K562 (cell line): Measurements from ENCODE around the gene TCEA3. TPM values are rescaled to one million over a fixed set of nuclear protein-coding genes. Genes with fewer than 3 reads are reported as not detected.
A peak's percentile ranks its signal among the peaks of the same experiment; 100 is the strongest.

Source experiments
- E2F3 ChIP-seq: fragments of 250-450 bp; sonication (Bioruptor Pico); IDR thresholded peaks from 2 replicates; pipeline ENCODE4 v1.4.0; 2020; ENCODE audit warnings: mild to moderate bottlenecking
- HNRNPK ChIP-seq: fragments of 200-400 bp; formaldehyde crosslinking; IDR thresholded peaks from one replicate; pipeline ENCODE4 v1.6.1; 2018; ENCODE audit warnings: mild to moderate bottlenecking, low read depth, low read length; ENCODE audit not compliant: poor library complexity, severe bottlenecking
- ILF3 ChIP-seq: fragments of 450-650 bp; IDR thresholded peaks from 2 replicates; pipeline ENCODE4 v1.6.1; 2018; ENCODE audit warnings: antibody characterized with exemption, mild to moderate bottlenecking, moderate library complexity, borderline replicate concordance
- KAT7 ChIP-seq: sonication (generic); formaldehyde crosslinking; IDR thresholded peaks from 2 replicates; pipeline ENCODE4 v1.8.0; 2022; ENCODE audit warnings: missing genetic modification reagents, mild to moderate bottlenecking, borderline replicate concordance
- MEF2A ChIP-seq: IDR thresholded peaks from 2 replicates; pipeline ENCODE4 v1.6.1; 2011; ENCODE audit warnings: low read depth, mild to moderate bottlenecking, low read length, moderate library complexity; ENCODE audit not compliant: control insufficient read depth
- NELFE ChIP-seq: IDR thresholded peaks from 2 replicates; pipeline ENCODE4 v1.6.1; 2011; ENCODE audit warnings: mild to moderate bottlenecking; ENCODE audit not compliant: insufficient read depth, insufficient read length
- RAD21 ChIP-seq, 2 experiments: fragments of 250-450 bp in 1 of 2; fragments of 450-650 bp in 1 of 2; sonication (Bioruptor Pico) in 1 of 2; formaldehyde crosslinking in 1 of 2; IDR thresholded peaks in 1 of 2; conservative IDR thresholded peaks in 1 of 2; 2 replicates each; pipeline versions ENCODE4 v1.4.0 to v1.8.0; 2020 to 2022; ENCODE audit warnings: mild to moderate bottlenecking in 2 of 2, moderate library complexity in 1 of 2
- SLC30A9 ChIP-seq: fragments of 250-450 bp; sonication (Bioruptor Pico); IDR thresholded peaks from 2 replicates; pipeline ENCODE4 v1.8.0; 2022; ENCODE audit warnings: mild to moderate bottlenecking, moderate library complexity
- ZNF354B ChIP-seq: fragments of 250-450 bp; sonication (Bioruptor Pico); IDR thresholded peaks from 2 replicates; pipeline ENCODE4 v1.4.0; 2020
- ZNF764 ChIP-seq: fragments of 250-450 bp; sonication (Bioruptor Pico); IDR thresholded peaks from 2 replicates; pipeline ENCODE4 v1.4.0; 2020; ENCODE audit warnings: low read depth, mild to moderate bottlenecking, moderate library complexity
- ZNF79 ChIP-seq: fragments of 250-450 bp; sonication (Bioruptor Pico); IDR thresholded peaks from 2 replicates; pipeline ENCODE4 v1.4.0; 2020; ENCODE audit warnings: low read depth, mild to moderate bottlenecking, moderate library complexity
- polyA plus RNA-seq, 8 experiments: library from polyadenylated mRNA; depleted of rRNA in 4 of 8; stranded (reverse) in 5 of 8; unstranded in 3 of 8; fragments of >200 nt; fragmentation: Nextera tagmentation in 2 of 8; fragmentation: Illumina TruSeq in 1 of 8; extraction: Ambion mirVana in 2 of 8; extraction: Trizol in 1 of 8; gene quantifications; 2 replicates each; pipeline versions ENCODE4 v1.2.1 to v1.2.3, GENCODE V29; 2011 to 2014; ENCODE audit warnings: inconsistent platforms in 1 of 8, missing spikeins in 1 of 8
- total RNA-seq, 7 experiments: library from RNA; depleted of rRNA in 6 of 7; stranded (reverse); fragments of >200 nt in 6 of 7; fragmentation: Illumina TruSeq in 2 of 7; extraction: Trizol in 2 of 7; gene quantifications; 2 replicates each; pipeline versions ENCODE4 v1.2.1 to v1.2.3, GENCODE V29; 2011 to 2021; ENCODE audit warnings: low replicate concordance in 1 of 7
- TF ChIP-seq, protein P1 (sequence below): fragments of 250-450 bp; sonication (Bioruptor Pico); IDR thresholded peaks from 2 replicates; pipeline ENCODE4 v1.8.0; 2022; ENCODE audit warnings: moderate library complexity, mild to moderate bottlenecking, inconsistent platforms
- TF ChIP-seq, protein P2 (sequence below), 2 experiments: IDR thresholded peaks; 2 replicates each; pipeline ENCODE4 v1.6.1; 2011; ENCODE audit warnings: borderline replicate concordance in 1 of 2, control low read depth in 1 of 2, low read depth in 1 of 2, low read length in 1 of 2, mild to moderate bottlenecking in 1 of 2, mixed read lengths in 1 of 2, moderate library complexity in 1 of 2; ENCODE audit not compliant: insufficient read depth in 1 of 2, insufficient read length in 1 of 2, poor library complexity in 1 of 2, severe bottlenecking in 1 of 2; ENCODE audit errors: extremely low read depth in 1 of 2
- TF ChIP-seq, protein P3 (sequence below): fragments of 450-650 bp; IDR thresholded peaks from 2 replicates; pipeline ENCODE4 v1.6.1; 2018; ENCODE audit not compliant: partially characterized antibody
- TF ChIP-seq, protein P4 (sequence below), 2 experiments: IDR thresholded peaks in 1 of 2; conservative IDR thresholded peaks in 1 of 2; 2 replicates each; pipeline ENCODE4 v1.6.1; 2016; ENCODE audit warnings: low read depth in 2 of 2, mild to moderate bottlenecking in 1 of 2, missing compliant biosample characterization in 1 of 2, missing genetic modification characterization in 1 of 2, moderate library complexity in 1 of 2

TCEA3 gene
- total and polyA plus RNA-seq, 9 of the 15 experiments (the other 6 are each of a cell fraction or from before 2014, with no cell fraction given), result 0.03 to 0.55 (median 0.36) TPM

DNA sequence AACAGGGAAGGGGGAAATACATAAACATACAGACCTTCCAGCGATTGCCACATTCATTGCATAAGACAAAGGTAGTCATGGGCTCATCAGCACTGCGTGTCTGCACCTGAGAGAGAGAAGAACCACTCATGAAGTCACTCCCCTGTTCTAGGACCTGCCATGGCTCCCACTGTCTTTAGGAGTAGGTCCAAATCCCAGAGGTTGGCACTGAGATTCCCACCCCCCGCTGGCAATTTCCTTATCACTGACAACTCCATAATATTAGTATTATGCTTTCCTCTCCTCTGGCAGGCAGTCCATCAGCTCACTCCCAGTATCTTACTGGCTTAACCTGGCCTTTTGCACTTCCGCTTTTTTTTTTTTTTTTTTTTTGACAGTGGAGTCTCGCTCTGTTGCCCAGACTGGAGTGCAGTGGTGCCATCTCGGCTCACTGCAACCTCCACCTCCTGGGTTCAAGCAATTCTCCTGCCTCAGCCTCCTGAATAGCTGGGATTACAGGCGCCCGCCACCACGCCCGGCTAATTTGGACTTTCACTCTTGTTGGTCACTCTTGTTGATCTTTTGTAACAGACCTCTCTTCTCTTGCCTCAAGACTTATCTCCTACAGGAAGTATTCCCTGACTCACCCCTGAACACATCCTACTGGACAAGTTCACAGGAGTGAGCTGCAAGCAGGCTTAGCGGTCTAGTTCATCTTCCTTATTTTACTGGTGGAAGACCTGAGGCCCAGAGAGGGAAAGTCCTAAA, 40.1 kb downstream of the TCEA3 start (continued):
- TF ChIP-seq KAT7 (CRISPR knock-in tag), result no peak
- TF ChIP-seq RAD21 (CRISPR knock-in tag; conservative IDR thresholded peaks at IDR 0.05 in 1 of 2, IDR thresholded peaks at IDR 0.05 in 1 of 2), result no peak; a peak in 1 of 4 replicates
- no peak for TF ChIP-seq ZNF354B (CRISPR knock-in tag)
- no peak for TF ChIP-seq NELFE
- TF ChIP-seq ZNF764 (CRISPR knock-in tag), result no peak
- TF ChIP-seq, protein P1, sequence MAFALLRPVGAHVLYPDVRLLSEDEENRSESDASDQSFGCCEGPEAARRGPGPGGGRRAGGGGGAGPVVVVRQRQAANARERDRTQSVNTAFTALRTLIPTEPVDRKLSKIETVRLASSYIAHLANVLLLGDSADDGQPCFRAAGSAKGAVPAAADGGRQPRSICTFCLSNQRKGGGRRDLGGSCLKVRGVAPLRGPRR (CRISPR knock-in tag), result no peak
- TF ChIP-seq, protein P2, sequence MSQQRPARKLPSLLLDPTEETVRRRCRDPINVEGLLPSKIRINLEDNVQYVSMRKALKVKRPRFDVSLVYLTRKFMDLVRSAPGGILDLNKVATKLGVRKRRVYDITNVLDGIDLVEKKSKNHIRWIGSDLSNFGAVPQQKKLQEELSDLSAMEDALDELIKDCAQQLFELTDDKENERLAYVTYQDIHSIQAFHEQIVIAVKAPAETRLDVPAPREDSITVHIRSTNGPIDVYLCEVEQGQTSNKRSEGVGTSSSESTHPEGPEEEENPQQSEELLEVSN (IDR thresholded peaks at IDR 0.05; ENCODE audit: borderline replicate concordance in 1 of 2, extremely low read depth in 1 of 2, insufficient read depth in 1 of 2, insufficient read length in 1 of 2, low read depth in 1 of 2, low read length in 1 of 2, poor library complexity in 1 of 2, severe bottlenecking in 1 of 2), result no peak
- no peak for TF ChIP-seq ILF3
- TF ChIP-seq SLC30A9 (CRISPR knock-in tag), result no peak
- TF ChIP-seq HNRNPK, result no peak
- TF ChIP-seq E2F3 (CRISPR knock-in tag), result no peak
- TF ChIP-seq, protein P3, sequence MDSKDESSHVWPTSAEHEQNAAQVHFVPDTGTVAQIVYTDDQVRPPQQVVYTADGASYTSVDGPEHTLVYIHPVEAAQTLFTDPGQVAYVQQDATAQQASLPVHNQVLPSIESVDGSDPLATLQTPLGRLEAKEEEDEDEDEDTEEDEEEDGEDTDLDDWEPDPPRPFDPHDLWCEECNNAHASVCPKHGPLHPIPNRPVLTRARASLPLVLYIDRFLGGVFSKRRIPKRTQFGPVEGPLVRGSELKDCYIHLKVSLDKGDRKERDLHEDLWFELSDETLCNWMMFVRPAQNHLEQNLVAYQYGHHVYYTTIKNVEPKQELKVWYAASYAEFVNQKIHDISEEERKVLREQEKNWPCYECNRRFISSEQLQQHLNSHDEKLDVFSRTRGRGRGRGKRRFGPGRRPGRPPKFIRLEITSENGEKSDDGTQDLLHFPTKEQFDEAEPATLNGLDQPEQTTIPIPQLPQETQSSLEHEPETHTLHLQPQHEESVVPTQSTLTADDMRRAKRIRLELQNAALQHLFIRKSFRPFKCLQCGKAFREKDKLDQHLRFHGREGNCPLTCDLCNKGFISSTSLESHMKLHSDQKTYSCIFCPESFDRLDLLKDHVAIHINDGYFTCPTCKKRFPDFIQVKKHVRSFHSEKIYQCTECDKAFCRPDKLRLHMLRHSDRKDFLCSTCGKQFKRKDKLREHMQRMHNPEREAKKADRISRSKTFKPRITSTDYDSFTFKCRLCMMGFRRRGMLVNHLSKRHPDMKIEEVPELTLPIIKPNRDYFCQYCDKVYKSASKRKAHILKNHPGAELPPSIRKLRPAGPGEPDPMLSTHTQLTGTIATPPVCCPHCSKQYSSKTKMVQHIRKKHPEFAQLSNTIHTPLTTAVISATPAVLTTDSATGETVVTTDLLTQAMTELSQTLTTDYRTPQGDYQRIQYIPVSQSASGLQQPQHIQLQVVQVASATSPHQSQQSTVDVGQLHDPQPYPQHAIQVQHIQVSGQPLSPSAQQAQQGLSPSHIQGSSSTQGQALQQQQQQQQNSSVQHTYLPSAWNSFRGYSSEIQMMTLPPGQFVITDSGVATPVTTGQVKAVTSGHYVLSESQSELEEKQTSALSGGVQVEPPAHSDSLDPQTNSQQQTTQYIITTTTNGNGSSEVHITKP, result no peak
- no peak for TF ChIP-seq MEF2A
- TF ChIP-seq, protein P4, sequence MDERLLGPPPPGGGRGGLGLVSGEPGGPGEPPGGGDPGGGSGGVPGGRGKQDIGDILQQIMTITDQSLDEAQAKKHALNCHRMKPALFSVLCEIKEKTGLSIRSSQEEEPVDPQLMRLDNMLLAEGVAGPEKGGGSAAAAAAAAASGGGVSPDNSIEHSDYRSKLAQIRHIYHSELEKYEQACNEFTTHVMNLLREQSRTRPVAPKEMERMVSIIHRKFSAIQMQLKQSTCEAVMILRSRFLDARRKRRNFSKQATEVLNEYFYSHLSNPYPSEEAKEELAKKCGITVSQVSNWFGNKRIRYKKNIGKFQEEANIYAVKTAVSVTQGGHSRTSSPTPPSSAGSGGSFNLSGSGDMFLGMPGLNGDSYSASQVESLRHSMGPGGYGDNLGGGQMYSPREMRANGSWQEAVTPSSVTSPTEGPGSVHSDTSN (CRISPR knock-in tag; IDR thresholded peaks at IDR 0.05; ENCODE audit: low read depth), result no peak
- TF ChIP-seq, protein P4 (tag; conservative IDR thresholded peaks at IDR 0.05; ENCODE audit: low read depth), result peak; percentile 42
- TF ChIP-seq ZNF79 (CRISPR knock-in tag), result no peak
